Endodermal cell (in vitro differentiated cells): ENCODE data around the gene BMAL2. TPM values are rescaled to one million over a fixed set of nuclear protein-coding genes. Genes with fewer than 3 reads are reported as not detected.

ENCODE experiments used
- DNase-seq: peaks from one replicate; pipeline ENCODE4 v3.0.0-alpha.2; 2017
- H3K27ac ChIP-seq: 2 replicates; pipeline ENCODE4 v1.5.1; 2013; ENCODE audit warnings: mild to moderate bottlenecking, low read depth, low read length, moderate library complexity
- H3K27me3 ChIP-seq: 2 replicates; pipeline ENCODE4 v1.6.1; 2013; ENCODE audit warnings: mild to moderate bottlenecking, low read length, moderate library complexity; ENCODE audit not compliant: insufficient read depth, control insufficient read depth, poor library complexity, severe bottlenecking
- H3K36me3 ChIP-seq: 2 replicates; pipeline ENCODE4 v1.7.0; 2013; ENCODE audit warnings: mild to moderate bottlenecking, low read length, moderate library complexity; ENCODE audit not compliant: control insufficient read depth, insufficient read depth
- H3K4me1 ChIP-seq: one replicate; pipeline ENCODE4 v1.7.0; 2013; ENCODE audit warnings: low read length; ENCODE audit not compliant: control insufficient read depth, insufficient read depth
- H3K4me3 ChIP-seq: 2 replicates; pipeline ENCODE4 v1.5.1; 2013; ENCODE audit warnings: mild to moderate bottlenecking, low read length, moderate library complexity
- H3K9ac ChIP-seq: 2 replicates; pipeline ENCODE4 v1.6.1; 2013; ENCODE audit warnings: mild to moderate bottlenecking, low read length, moderate library complexity; ENCODE audit not compliant: poor library complexity, severe bottlenecking; ENCODE audit errors: extremely low read depth
- H3K9me3 ChIP-seq: 2 replicates; pipeline ENCODE4 v1.6.1; 2013; ENCODE audit warnings: mild to moderate bottlenecking, low read length, moderate library complexity; ENCODE audit not compliant: control insufficient read depth
- H3K27ac Mint-ChIP-seq: 2 replicates; pipeline ENCODE4 v1.8.0; 2020; ENCODE audit warnings: mixed read lengths
- H3K27me3 Mint-ChIP-seq: 2 replicates; pipeline ENCODE4 v1.8.0; 2021; ENCODE audit warnings: mild to moderate bottlenecking, mixed read lengths; ENCODE audit not compliant: insufficient read depth
- H3K36me3 Mint-ChIP-seq: 2 replicates; pipeline ENCODE4 v1.8.0; 2020; ENCODE audit warnings: low read depth, mixed read lengths
- H3K4me1 Mint-ChIP-seq: 2 replicates; pipeline ENCODE4 v1.8.0; 2020; ENCODE audit warnings: mixed read lengths
- H3K4me3 Mint-ChIP-seq: 2 replicates; pipeline ENCODE4 v1.8.0; 2020; ENCODE audit warnings: mild to moderate bottlenecking, moderate library complexity, mixed read lengths
- H3K9me3 Mint-ChIP-seq: 2 replicates; pipeline ENCODE4 v1.8.0; 2020; ENCODE audit warnings: mild to moderate bottlenecking, mixed read lengths
- CTCF ChIP-seq: fragments of 200-600 bp; sonication (generic); conservative IDR thresholded peaks from 2 replicates; pipeline ENCODE4 v1.5.0; 2021; ENCODE audit warnings: antibody characterized with exemption, mild to moderate bottlenecking
- WGBS, 2 experiments: methylation state at CpG; one replicate each; pipeline versions ENCODE4 v1.1.5 to v1.1.7; 2013; ENCODE audit warnings: missing lambda C conversion rate in 2 of 2, mixed read lengths in 1 of 2; ENCODE audit not compliant: insufficient coverage in 1 of 2, insufficient read length in 1 of 2; 5-methylcytosine and 5-hydroxymethylcytosine counted together
- total RNA-seq, 2 donors: library from RNA; stranded (reverse); fragmentation: NEBNext Ultra II Directional in 1 of 2; extraction: Animal tissue kit (Norgen Biotek cat#: 25700) in 1 of 2; gene quantifications; 2 replicates in 1 of 2; 3 replicates in 1 of 2; pipeline ENCODE4 v1.2.1, GENCODE V29; 2021

Gene BMAL2
- total RNA-seq, 2 donors from 2014 or later: 20.3 to 31.0 TPM

- Histone ChIP-seq H3K4me1 (peaks cover 14% of the 10 kb centered on the region), H3K9me3 (no peaks in the 10 kb centered on the region), H3K27ac (no peak overlapping the region), H3K4me3 (no peak overlapping the region), H3K9ac (no peak overlapping the region), H3K27me3 (no peaks in the 10 kb centered on the region), H3K36me3 (no peaks in the 10 kb centered on the region)
- WGBS, 2 experiments: 44% methylated on average over 2 of the region's 2 CpGs; no CpG with 5 or more reads in 1 of the 2 experiments
- H3K9me3 Mint-ChIP-seq: no peaks in the 10 kb centered on the region
- no peak overlapping the region for H3K4me3 Mint-ChIP-seq
- H3K36me3 Mint-ChIP-seq: no peaks in the 10 kb centered on the region
- peaks cover 57% of the 10 kb centered on the region for H3K4me1 Mint-ChIP-seq
- DNase-seq: peak; percentile 85
- H3K27ac Mint-ChIP-seq: no peak overlapping the region
- TF ChIP-seq CTCF: no peak
- H3K27me3 Mint-ChIP-seq: peaks cover 32% of the 10 kb centered on the region
Observed at GRCh38 chr12:27347779-27348178, 15.1 kb downstream of the BMAL2 start.

GRCh38 chr12:27351476-27351875 lies 18.8 kb downstream of the BMAL2 start:
- Histone ChIP-seq H3K27me3 (no peaks in the 10 kb centered on the region), H3K27ac (no peak overlapping the region), H3K9me3 (no peaks in the 10 kb centered on the region), H3K36me3 (no peaks in the 10 kb centered on the region), H3K4me3 (no peak overlapping the region), H3K9ac (no peak overlapping the region), H3K4me1 (peaks cover 4% of the 10 kb centered on the region)
- Mint-ChIP-seq H3K27me3 (peaks cover 26% of the 10 kb centered on the region), H3K4me3 (no peak overlapping the region), H3K9me3 (no peaks in the 10 kb centered on the region), H3K36me3 (no peaks in the 10 kb centered on the region), H3K27ac (no peak overlapping the region), H3K4me1 (peaks cover 27% of the 10 kb centered on the region)
- TF ChIP-seq CTCF: no peak
- DNase-seq: no peak
- 91 to 92% methylated on average over 4 to 7 of the region's 7 CpGs for whole genome bisulfite sequencing, 2 experiments

- 97 to 100% methylated on average over 1 to 2 of the region's 2 CpGs for WGBS, 2 experiments
- Mint-ChIP-seq H3K4me1 (peaks cover 4% of the 10 kb centered on the region), H3K27ac (no peak overlapping the region), H3K27me3 (peaks cover 7% of the 10 kb centered on the region), H3K4me3 (no peak overlapping the region), H3K36me3 (peaks cover 1% of the 10 kb centered on the region), H3K9me3 (no peaks in the 10 kb centered on the region)
- no peaks in the 10 kb centered on the region for H3K27me3 ChIP-seq
- TF ChIP-seq CTCF: no peak
- H3K9ac ChIP-seq: no peak overlapping the region
- H3K36me3 ChIP-seq: no peaks in the 10 kb centered on the region
- peaks cover 4% of the 10 kb centered on the region for H3K4me1 ChIP-seq
- H3K27ac ChIP-seq: no peak overlapping the region
- DNase-seq: no peak
- H3K4me3 ChIP-seq: no peak overlapping the region
- no peaks in the 10 kb centered on the region for H3K9me3 ChIP-seq
Observed at GRCh38 chr12:27355486-27355885, 22.9 kb downstream of the BMAL2 start.
